Fibroblast of skin of scalp (primary cell): ENCODE measurements around the gene ZNF362.

ENCODE experiments used
- DNase-seq: peaks from one replicate; pipeline ENCODE4 v3.0.0-alpha.2; 2013

ZNF362 gene

DNA sequence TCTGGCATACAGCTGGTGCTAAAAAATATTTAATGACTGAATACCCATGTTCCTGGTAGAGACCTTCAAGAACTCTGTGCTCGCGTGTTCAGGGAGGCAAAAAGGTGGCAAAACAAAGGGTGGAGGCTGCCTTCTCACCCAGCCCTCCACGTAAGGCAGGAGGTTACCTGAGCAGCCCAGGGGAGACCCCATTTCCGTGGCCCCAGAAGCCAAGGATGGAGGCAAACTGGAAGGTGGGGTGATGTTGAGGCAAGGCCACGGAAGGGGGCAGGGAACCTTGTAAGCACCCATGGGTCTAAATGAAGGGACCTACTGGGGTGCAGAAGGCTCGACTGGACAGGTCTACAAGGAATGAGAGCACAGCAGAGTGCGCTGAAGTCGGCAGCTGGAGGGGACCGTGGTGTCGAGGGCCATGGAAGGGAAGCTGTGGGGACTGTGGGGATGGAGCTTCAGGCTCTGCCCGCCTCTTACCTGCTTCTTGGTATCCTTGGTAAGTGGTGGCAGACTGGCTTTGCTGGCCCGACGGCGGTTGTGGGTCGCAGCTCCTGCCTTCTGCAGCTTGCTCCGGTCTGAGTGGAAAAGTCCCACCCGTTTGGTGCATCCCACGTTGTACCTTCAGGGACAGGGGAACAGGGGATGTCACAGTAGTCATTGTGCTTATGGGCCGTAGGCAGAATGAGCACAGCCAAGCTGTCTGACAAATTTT, 73.5 kb downstream of the ZNF362 start:
- no peak for DNase-seq

DNA sequence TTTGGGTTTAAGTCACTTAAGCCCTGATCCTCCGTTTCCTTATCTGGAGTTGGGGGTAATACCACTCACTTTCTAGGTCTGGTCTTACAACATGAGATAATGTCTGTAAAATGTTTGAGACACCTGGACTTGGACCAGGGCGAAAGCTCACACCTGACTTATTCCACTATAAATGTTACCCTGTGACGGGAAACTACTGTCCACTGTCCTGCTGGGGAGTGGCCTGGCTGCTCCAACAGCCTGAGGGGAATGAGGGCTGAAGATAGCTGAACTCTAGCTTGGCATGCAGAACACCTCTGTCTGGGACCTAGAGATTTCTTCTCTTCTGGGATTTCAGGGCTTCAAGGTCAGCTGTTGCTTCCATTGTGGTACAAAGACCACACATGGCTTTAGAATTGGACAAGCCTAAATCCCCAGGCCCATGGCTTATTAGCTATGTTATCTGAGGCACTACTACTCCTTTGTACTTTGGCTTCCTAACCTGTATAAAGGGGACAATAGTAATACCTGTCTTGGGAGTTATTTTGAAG, 74.1 kb downstream of the ZNF362 start:
- no peak for DNase-seq

DNA sequence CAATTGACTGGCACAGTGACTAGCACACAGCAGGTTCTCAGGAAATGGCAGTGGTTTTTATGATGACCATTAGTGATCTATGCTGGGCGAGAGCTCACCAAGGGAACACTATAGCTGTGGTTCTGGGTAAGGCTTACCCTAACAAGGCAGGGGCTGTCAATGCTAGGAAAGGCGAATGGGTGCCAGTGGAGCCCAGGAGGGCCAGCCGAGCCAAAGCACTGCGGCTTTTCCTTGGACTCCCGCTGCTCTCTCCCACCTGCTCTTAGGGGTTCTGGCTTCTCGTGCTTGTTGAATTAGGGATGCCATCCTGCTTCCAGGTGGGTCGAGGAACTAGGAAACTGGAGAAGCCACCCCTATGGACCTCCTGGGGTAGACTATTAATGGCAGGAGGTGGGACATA, 74.6 kb downstream of the ZNF362 start:
- DNase-seq, result no peak

DNA sequence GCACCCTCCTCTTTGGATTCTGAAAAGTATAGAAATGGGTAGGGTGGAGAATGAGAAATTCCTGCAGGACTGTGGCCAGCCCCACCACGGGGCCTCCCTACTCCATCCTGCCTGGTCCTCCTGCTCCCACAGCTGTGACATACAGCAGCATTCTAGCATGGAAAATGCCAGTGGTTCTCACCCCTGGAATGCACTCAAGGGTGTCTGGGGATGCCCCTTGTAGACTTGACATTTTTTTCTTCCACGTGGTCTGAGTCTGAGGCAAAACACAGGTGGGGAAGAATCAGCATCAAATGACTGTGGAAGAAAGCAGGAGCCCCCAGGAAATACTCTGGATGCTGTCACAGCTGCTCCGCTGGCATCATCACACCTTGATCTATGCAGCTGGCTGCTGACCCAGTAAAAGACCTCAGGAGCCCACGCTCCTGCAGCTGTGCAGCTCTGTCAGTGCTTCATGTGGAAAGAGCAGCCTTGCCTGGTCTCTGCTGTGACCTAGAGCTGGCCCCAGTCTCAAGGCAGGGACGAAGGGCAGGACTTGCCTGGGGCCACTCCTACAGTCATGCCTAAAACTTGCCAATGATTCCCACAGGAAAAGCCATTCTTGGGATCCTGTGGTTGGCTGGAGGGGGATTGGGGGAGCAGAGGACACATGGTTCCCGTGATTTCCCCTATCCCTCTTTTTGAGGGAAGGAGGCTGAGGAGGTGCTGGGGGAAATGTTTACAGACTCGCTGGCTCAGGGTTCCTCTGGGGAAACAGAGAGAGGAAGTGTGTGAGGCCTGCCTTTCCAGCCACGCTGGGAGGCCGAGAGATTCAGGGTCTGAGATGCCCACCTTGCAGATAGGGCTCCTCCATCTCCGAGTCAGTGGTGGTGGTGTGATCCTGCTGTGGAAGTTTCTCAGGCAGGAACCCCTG, 75.4 kb downstream of the ZNF362 start:
- peak; percentile 32 for DNase-seq

DNA sequence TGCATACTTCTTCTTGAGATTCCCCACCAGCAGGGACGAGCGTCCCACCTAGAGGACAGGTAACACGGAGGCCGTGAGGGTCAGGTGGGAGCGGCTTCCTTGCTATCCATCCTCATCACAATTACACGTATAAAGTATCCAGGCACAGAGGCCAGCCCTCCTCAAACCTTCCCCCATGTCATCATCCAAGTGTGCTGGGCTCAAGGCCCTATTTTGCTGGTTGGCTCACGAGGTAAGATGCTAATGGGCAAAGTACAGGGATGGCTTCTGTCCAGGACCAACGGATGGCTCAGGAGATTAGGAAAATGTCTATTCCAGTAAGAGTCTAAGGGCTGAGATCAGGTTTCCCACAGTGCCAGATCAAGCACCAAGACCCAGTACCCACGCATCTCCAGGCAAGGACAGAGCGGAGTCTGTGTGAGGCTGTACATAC, 76.1 kb downstream of the ZNF362 start:
- DNase-seq, result peak; percentile 21

DNA sequence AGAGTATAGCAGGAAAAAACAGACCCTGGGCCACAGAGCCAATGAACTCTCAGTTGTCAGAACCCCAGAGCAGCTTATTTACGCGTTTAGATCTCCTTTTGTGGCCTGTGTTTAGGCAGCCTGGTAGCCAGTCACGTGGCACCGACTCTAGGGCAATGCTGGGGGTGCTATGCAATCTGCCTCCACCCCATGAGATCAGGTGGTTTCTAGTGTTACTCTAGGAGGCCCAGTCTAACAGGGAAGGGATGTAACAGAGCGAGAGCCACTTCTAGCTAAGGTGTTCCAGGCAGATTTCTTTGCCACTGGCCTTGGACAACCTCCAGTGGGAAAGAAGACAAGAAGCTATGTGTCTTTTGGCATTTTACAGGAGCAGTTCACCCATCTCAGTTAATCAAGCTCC, 76.6 kb downstream of the ZNF362 start:
- DNase-seq, result no peak

DNA sequence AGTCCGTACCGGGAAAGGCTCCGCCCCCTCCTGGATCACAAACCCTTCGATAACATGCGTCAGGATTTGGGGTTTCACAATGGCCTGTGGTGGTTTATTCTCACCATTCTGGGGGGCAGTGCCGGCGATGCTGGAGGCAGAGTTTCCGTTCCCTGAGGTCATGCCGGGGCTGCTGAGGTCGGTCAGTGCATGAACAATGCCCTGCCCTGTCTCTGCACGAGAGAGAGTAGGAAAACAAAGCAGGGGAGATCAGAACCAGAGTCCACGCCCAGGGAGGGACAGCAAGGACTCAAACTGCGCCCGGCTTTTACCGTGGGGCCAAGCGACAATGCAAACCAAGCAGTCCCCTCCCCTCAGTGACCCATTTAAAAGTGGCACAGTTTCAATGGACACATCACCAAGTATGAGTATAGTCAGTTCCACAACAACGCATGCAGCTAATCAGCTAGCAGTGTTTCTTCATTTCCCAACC, 77.8 kb downstream of the ZNF362 start:
- no peak for DNase-seq

DNA sequence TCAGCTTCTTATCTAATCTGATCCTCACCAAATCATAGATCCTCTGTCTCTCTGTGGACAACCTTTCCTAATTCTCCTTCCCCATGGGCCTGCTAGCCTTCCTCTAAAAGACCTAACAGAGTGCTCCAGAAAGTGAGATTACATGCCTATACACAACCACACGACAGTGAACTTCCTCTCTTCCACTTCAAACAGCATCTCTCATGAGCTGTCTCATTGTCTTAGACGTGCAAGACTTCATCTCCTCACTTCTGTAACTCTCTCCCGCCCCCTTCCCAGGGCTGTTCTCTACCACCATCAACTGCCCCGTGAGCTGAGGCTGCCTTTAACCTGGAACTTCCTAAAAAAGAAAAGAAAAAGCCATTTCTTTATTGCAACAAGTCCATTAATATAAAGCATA, 78.7 kb downstream of the ZNF362 start:
- no peak for DNase-seq

DNA sequence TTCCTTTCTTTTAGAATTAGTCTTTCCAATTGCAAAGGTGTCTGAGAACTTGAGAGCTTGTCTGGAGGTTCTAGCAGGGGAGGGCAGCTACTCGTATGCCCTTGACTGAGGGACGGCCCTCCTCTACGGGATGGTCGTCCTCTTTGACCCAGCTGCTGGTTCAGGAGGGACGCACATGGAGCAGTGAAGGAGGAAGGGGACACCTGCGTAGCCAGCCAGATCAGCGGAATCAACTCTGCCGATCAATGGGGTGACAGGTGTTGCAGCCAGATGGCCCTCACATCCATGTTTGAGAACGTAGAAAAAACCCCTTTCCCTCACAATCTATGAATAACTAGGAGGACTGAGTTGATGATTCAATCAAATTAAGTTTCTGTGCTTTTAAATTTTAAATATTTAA, 80.3 kb downstream of the ZNF362 start:
- DNase-seq, result no peak

DNA sequence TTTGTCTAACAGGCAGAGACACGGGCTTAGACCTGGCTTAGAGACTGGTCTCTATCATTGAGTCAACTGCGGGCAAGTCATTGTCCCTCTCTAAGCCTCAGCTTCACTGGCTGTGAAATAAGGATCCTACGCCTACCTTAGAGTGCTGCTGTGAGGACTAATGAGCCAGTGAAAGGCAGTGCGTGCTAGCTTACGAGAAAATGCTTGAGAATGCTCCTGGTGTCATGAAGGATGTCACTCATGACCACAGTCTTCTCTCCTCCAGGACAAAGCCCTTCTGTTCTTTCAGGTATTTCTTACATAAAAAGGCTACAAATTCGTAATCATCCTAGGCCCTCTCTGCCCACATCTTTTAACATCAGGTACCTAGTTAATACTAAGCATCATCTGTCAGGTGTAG, 81.1 kb downstream of the ZNF362 start:
- no peak for DNase-seq

DNA sequence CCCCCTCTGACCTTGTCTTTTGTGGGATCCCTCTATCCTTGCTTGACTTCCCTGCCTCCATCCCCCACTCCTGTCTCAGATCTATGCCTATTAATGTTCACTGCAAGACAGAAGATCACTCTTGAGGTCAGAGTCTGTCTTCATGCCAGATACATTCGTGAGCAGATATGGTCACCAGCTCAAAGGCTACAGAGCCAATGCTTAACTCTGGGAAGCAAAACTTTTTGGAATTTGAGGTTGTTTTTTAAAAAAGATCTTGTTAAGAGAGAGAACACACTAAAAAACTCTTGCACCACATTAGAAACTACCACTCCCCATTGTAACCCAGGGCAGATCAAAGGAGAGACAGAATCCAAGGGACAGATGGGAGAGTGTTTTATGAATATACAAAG, 81.8 kb downstream of the ZNF362 start:
- no peak for DNase-seq

DNA sequence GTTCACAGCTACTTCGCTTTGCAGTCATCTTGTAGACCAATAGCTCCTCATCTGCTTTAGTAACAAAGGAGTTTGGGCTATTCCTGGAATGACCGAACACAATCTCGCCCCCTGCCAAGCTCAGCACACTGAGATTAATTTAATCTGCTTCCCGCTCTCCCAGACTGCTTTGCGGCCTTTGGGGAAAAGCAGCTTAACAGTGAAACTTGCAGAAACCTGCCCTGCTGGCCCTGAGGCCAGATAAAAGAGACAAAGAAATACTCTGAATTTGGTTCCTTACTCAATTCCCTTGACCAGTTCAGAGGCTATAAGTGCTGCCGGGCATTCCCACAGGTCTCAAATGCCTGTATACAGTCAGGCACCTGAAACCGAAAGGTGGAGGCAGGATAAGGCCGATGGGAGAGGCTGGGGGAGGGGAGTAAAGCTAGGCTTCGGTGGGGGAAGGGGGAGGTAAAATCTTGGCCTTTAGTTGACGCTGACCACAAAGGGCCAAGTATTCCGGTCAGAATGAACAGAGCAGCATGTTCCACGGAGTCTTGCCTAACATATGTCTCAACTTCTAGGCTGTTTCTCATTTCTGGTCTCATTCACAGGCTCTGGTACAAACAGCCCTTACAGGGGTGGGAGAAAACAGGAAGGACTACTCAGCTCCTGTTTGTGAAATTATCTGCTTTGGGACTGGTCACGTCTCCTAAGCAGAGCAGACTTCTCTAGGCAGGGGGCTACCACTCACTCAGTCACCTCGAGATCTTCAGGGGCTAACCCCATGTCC, 82.3 kb downstream of the ZNF362 start:
- DNase-seq, result peak; percentile 54

DNA sequence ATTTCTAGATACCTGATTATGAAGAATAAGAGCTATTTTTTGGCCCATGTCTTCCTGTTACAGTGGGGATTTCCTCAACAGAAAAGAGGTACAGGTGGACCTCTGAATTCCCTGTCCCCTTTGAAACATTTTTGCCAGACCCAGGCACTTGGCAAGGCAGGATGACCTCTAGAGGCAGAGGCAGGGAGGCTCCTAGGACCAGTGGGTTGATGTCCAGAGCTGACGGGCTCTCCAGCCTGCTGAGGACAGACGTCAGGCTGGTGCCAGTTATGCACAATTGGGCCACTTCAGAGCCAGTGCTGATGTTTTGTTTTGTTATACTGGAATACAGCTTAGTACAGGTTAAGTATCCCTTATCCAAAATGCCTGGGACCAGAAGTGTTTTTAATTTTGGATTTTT, 83.1 kb downstream of the ZNF362 start:
- DNase-seq, result no peak

DNA sequence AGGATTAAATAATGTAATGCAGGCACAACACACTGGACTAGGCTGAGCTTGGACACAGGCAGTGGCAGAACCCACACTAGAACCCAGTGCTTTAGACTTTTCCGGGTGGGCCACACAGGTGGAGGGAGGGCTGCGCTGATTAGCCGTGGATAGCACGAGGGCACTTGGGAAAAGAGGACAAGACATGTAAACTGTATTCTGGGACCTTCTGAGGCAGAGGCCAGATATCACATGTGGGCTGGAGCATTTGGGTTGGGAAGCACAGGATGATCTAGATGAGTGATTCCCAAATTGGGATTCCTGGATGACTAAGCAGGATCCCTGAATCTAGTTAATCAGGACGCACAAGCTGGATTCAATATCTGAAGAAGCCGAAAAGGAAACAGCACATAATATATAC, 84.9 kb downstream of the ZNF362 start:
- DNase-seq, result no peak

DNA sequence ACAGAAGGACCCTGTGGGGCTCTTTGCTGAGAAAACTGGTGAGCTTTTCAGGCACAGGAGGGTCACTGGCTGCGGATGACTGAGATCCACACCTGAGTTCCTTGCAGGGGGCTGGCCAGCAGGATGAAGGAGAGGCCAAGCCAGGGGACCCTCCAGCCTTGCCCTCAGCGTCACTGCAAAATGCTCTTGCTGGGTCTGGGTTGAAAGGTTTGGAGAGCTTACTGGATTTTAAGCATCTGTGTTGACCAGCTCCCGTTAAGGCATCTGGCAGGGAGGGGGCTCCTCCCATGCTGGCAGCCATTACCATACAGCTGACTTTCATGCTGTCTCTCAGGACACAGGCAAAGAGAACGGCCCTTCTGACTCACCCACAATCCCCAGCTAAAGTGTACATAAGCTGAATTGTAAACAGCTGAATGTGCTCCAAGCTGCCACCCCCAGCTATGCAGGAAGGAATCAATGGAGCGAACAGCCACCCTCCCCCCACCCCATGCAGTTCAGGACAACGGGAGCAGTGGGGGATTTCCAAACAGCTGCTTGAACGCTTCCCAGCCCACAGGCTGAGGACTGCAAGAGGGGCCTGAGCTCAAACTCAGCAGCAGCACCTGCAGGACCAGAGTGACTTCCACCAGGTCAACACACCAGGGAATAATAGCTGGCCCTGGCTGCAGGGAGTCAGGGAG, 85.9 kb downstream of the ZNF362 start:
- peak; percentile 96 for DNase-seq

DNA sequence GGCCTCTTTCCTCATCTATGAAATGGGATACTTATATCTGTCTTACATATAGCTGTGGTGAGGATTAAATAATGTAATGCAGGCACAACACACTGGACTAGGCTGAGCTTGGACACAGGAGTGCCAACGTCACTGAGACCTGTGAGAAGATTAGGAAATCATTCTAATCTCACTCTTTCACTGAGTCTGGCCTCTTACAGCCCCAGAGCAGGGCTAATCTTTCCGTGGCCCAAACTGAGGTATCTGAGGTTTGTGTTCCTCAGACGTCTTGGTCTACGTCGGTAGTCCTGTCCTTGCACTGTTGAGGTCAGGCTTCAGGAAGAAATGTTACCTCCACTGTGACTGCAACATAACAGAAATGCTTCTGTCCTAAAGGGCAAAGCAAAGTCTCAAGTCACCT, 87.2 kb downstream of the ZNF362 start:
- no peak for DNase-seq

DNA sequence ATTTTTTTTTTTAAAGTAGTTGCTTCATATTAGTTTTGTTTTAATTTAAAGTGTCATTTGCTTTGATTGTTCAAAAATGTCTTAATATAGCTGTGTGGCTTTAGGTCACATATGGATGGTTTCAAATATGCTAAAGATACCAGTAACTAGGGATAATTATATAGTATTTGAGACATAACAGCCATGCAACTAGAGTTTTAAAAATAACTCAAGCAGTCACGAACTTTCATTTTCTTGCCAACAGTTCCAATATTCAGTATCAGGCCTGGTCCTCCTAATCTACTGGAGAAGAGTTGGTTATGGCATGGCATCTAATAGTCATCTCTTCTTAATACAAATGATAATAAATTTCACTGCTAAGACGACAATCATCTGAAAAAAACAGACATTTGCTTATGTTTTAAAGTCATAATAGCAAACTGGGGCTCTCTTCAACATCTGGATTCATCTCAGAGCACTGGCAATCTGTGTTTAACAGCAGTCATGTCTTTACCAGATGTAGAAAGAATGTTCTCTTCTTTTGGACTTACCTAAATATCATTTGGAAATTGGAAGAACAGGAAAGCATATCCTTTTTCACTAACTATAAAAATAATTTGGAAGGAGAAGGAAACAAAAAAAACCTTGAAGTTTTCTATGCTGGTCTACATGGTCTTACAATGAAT, 88.7 kb downstream of the ZNF362 start:
- no peak for DNase-seq

DNA sequence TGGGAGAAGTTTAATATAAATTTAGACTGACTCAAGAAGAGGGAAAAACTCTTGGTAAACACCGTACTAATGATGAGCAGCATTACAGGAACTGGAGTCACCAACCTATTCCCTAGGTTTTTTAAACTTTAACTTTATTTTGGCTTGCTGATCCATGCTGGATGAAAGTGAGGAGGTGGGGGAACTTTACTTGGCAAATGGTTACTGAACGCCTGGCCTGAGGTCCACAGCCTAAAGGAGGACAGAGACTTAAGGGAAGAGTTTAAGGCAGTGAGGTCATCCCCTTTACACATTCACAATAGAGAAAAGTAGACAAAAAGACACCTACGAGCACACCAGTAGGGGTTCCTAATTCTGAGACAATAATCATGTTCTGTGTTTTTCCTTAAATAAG, 90.2 kb downstream of the ZNF362 start:
- DNase-seq, result no peak

DNA sequence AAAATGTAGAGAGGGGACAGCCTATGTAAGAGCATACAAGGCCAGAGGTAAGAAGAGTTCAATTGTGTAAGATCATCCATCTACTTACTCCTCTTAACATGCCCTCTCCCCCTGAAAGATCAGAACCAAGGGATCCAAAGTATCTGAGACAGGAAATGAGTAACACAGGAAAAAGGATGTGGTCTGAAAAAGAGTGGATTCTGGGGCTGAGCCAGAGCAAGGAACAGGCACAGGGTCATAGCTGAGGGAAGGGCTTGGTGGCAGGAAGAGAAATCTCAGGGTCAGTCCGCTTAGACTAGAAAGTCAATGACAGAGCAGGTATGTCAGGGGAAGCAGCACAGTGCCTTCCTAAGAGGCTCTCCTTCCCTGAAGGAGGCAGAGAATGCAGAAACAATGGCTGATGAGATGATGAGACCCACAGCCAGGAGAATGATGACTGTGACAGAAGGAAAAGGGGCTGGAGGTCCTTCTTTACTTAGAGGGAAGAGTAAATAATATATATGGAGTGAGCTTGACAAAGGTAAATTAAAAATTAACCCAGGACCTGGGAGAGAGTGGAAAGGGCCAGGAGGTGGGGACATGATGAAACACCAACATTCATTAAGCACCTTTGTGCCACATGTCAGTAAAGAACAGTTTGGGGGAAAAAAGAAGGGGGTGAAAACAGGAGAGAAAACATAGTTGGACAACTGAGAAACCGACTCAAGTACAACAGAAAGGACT, 90.8 kb downstream of the ZNF362 start:
- peak; percentile 92 for DNase-seq

DNA sequence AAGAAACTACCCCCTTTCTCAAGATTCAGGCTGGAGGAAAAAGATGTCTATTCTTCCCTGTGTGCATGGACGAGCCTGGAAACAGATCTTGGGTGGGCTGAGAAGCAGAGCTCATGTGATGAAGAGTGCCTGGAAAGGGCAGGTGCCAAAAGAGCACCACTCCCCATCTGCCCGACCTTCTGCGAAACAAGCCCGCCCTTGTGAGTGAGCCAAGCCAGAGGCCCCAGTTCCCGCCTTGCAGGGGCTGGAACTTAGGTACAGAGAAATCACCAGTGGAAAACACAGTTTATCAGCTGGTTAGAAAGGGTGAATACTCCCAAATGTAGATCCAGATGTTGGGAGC, 91.3 kb downstream of the ZNF362 start:
- DNase-seq, result no peak

DNA sequence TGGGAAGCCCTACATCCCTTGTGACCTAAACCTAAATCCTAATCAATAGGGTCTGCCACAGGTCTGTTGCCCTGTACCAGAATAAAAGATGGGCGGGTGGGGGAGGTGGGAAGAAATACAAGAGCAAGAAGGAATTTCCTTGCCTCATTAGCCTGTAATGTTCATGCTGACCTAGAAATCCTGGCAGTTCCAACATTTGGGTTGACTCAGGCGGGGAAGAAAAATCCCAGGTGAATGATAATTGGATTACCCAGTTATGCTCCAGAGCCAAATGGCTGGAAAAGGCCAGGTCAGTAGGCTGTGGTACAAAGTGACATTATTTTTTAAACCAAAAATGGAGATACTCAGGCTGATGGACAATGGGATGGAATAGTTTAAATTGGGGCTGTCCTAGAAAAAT, 91.9 kb downstream of the ZNF362 start:
- DNase-seq, result no peak
